Ascending aorta (tissue), 2 donors: ENCODE results near the gene NSUN2. TPM values are rescaled to one million over a fixed set of nuclear protein-coding genes. Genes with fewer than 3 reads are reported as not detected.

Source experiments
- DNase-seq, 2 donors: peaks; one replicate each; pipeline ENCODE4 v3.0.0-alpha.2; 2019; ENCODE audit warnings: low spot score in 2 of 2
- H3K27ac ChIP-seq, 2 donors: fragments of 200-600 bp; sonication (generic); one replicate each; pipeline ENCODE4 v1.5.1; 2016 to 2017; ENCODE audit warnings: mild to moderate bottlenecking in 1 of 2
- H3K27me3 ChIP-seq: fragments of 200-600 bp; sonication (generic); one replicate; pipeline ENCODE4 v1.5.1; 2017
- H3K36me3 ChIP-seq, 2 donors: fragments of 200-600 bp; sonication (generic); one replicate each; pipeline ENCODE4 v1.5.1; 2016
- H3K4me1 ChIP-seq, 2 donors: fragments of 200-600 bp; sonication (generic); one replicate each; pipeline ENCODE4 v1.5.1; 2016 to 2017; ENCODE audit warnings: mild to moderate bottlenecking in 1 of 2
- H3K4me3 ChIP-seq, 2 donors: fragments of 200-600 bp; sonication (generic); one replicate each; pipeline ENCODE4 v1.5.1; 2016 to 2017; ENCODE audit warnings: mild to moderate bottlenecking in 1 of 2
- H3K9me3 ChIP-seq, 2 donors: fragments of 200-600 bp; sonication (generic); one replicate each; pipeline ENCODE4 v1.5.1; 2016
- CTCF ChIP-seq, 3 experiments: fragments of 200-600 bp in 2 of 3; fragments of 450-650 bp in 1 of 3; sonication (generic) in 2 of 3; IDR thresholded peaks; one replicate each; pipeline ENCODE4 v1.5.1; 2016 to 2019; ENCODE audit warnings: antibody characterized with exemption in 3 of 3, mild to moderate bottlenecking in 1 of 3, moderate library complexity in 1 of 3
- intact Hi-C: fragments of 100-400 bp; cut with DNase I; formaldehyde crosslinking; loops from one replicate; pipeline ENCODE4 v1.15.1; 2023
- total RNA-seq: library from RNA; depleted of rRNA; stranded (reverse); fragments of >200 nt; gene quantifications from one replicate; pipeline ENCODE4 v1.1.0, GENCODE V29; 2016

Gene NSUN2
- total RNA-seq, 1 donor from 2014 or later = 19.1 TPM

- Histone ChIP-seq H3K36me3 (peaks cover 80 to 87% of the 10 kb centered on the region in 2 donors), H3K27ac (no peak overlapping the region)
- intact Hi-C loops = no loop called here
These were observed 27.9 kb downstream of the NSUN2 start for GRCh38 chr5:6604946-6605345.

GRCh38 chr5:6604341-6604740 is 28.5 kb downstream of the NSUN2 start:
- intact Hi-C loops = no loop called here

More at GRCh38 chr5:6604946-6605345, 27.9 kb downstream of the NSUN2 start:
- no peaks in the 10 kb centered on the region for H3K27me3 ChIP-seq
- H3K9me3 ChIP-seq = no peaks in the 10 kb centered on the region
- no peak overlapping the region for H3K4me3 ChIP-seq
- H3K4me1 ChIP-seq = no peaks in the 10 kb centered on the region
- no peak for DNase-seq
- TF ChIP-seq CTCF (IDR thresholded peaks at IDR 0.05) = no peak

GRCh38 chr5:6603643-6604042 is 29.2 kb downstream of the NSUN2 start:
- TF ChIP-seq CTCF (IDR thresholded peaks at IDR 0.05) = no peak
- H3K4me1 ChIP-seq = peaks cover 0 to under 1% of the 10 kb centered on the region in 2 donors
- intact Hi-C loops = no loop called here
- H3K36me3 ChIP-seq = peaks cover 79 to 86% of the 10 kb centered on the region in 2 donors
- H3K27me3 ChIP-seq = no peaks in the 10 kb centered on the region
- H3K9me3 ChIP-seq = no peaks in the 10 kb centered on the region
- no peak overlapping the region for H3K27ac ChIP-seq
- no peak for DNase-seq
- no peak overlapping the region for H3K4me3 ChIP-seq

More at GRCh38 chr5:6604341-6604740, 28.5 kb downstream of the NSUN2 start:
- Histone ChIP-seq H3K4me3 (no peak overlapping the region), H3K9me3 (no peaks in the 10 kb centered on the region), H3K27me3 (no peaks in the 10 kb centered on the region), H3K4me1 (no peaks in the 10 kb centered on the region), H3K36me3 (peaks cover 85 to 86% of the 10 kb centered on the region in 2 donors), H3K27ac (no peak overlapping the region)
- no peak for DNase-seq
- TF ChIP-seq CTCF (IDR thresholded peaks at IDR 0.05) = no peak

GRCh38 chr5:6602441-6602840 is 30.4 kb downstream of the NSUN2 start:
- Histone ChIP-seq H3K27me3 (no peaks in the 10 kb centered on the region), H3K4me1 (peaks cover 0 to 7% of the 10 kb centered on the region in 2 donors), H3K9me3 (no peaks in the 10 kb centered on the region), H3K27ac (no peak overlapping the region), H3K36me3 (peaks cover 69 to 77% of the 10 kb centered on the region in 2 donors), H3K4me3 (no peak overlapping the region)
- TF ChIP-seq CTCF (IDR thresholded peaks at IDR 0.05) = no peak
- DNase-seq = no peak
- intact Hi-C loops = no loop called here

GRCh38 chr5:6601816-6602215 is 31.0 kb downstream of the NSUN2 start:
- no peak for TF ChIP-seq CTCF (IDR thresholded peaks at IDR 0.05)
- Histone ChIP-seq H3K9me3 (no peaks in the 10 kb centered on the region), H3K27ac (no peak overlapping the region), H3K27me3 (no peaks in the 10 kb centered on the region), H3K36me3 (peaks cover 63 to 73% of the 10 kb centered on the region in 2 donors), H3K4me1 (peaks cover 0 to 7% of the 10 kb centered on the region in 2 donors), H3K4me3 (no peak overlapping the region)
- no peak for DNase-seq
- intact Hi-C loops = no loop called here

GRCh38 chr5:6601271-6601670 is 31.6 kb downstream of the NSUN2 start:
- peaks cover 58 to 75% of the 10 kb centered on the region in 2 donors for H3K36me3 ChIP-seq
- H3K9me3 ChIP-seq = no peaks in the 10 kb centered on the region
- H3K4me3 ChIP-seq = no peak overlapping the region
- H3K4me1 ChIP-seq = peaks cover 0 to 7% of the 10 kb centered on the region in 2 donors
- H3K27me3 ChIP-seq = no peaks in the 10 kb centered on the region
- DNase-seq = no peak
- no peak for TF ChIP-seq CTCF (IDR thresholded peaks at IDR 0.05)
- intact Hi-C loops = no loop called here
- no peak overlapping the region for H3K27ac ChIP-seq
